Epithelial cell of umbilical artery (primary cell): ENCODE measurements around the gene IL20RB. TPM values are rescaled to one million over a fixed set of nuclear protein-coding genes. Genes with fewer than 3 reads are reported as not detected.

ENCODE experiments used
- total RNA-seq: library from RNA; depleted of rRNA; stranded (reverse); fragments of >200 nt; gene quantifications from 2 replicates; pipeline ENCODE4 v1.2.3, GENCODE V29; 2014

IL20RB gene
- 0.65 and 1.1 TPM in 2 replicates for total RNA-seq

GRCh38 chr3:136957751-136958288 is at the start of gene IL20RB:
IL20RB (plus strand) TSS chr3:136957983; CDS start chr3:136958114, 131 bp downstream.

Other genes with a start within 250 kb of the IL20RB start
- 30.9 and 37.2 TPM in 2 replicates for gene STAG1, start 205.6 kb upstream of the IL20RB start, total RNA-seq
- 13.6 and 20.8 TPM in 2 replicates for gene SLC35G2, start 138.9 kb upstream of the IL20RB start, total RNA-seq
- 69.8 and 116 TPM in 2 replicates for gene NCK1, start 95.8 kb upstream of the IL20RB start, total RNA-seq